Activated CD8-positive, alpha-beta memory T cell treated with anti-CD3 and anti-CD28 coated beads for 48 hours (primary cell): ENCODE data around the gene MGMT.

Experiments used
- DNase-seq, 3 experiments: peaks; one replicate each; pipeline ENCODE4 v3.0.0-alpha.2; 2020; ENCODE audit warnings: low read depth in 2 of 3, low spot score in 2 of 3

Gene MGMT

GRCh38 chr10:129816656-129817045 is 349.6 kb downstream of the MGMT start:
- no peak for DNase-seq
